ENCODE results near the gene CDH5. TPM values are rescaled to one million over a fixed set of nuclear protein-coding genes. Genes with fewer than 3 reads are reported as not detected.

Gene CDH5
- total and polyA plus RNA-seq, 9 donors, result 50.9 to 100 (median 88.7) TPM

GRCh38 chr16:66389256-66390176 is 23.0 kb downstream of the CDH5 start:
- H3K27me3 ChIP-seq (ENCODE audit: control insufficient read depth, insufficient read depth, low read length), result peaks cover 2% of the 10 kb centered on the region
- 94% methylated on average over 10 of the region's 13 CpGs for WGBS (ENCODE audit: insufficient coverage)

GRCh38 chr16:66390346-66391108 is 24.0 kb downstream of the CDH5 start:
- no peaks in the 10 kb centered on the region for H3K36me3 ChIP-seq (ENCODE audit: control insufficient read depth, insufficient read depth, low read length)
- H3K4me3 ChIP-seq (ENCODE audit: low read length), result no peak overlapping the region
- no peak for DNase-seq
- H3K27ac ChIP-seq (ENCODE audit: low read length), result no peak overlapping the region
- 84% methylated on average over 14 of the region's 14 CpGs for WGBS (ENCODE audit: insufficient coverage)
- H3K27me3 ChIP-seq (ENCODE audit: control insufficient read depth, insufficient read depth, low read length), result peaks cover 2% of the 10 kb centered on the region
- no peaks in the 10 kb centered on the region for H3K4me1 ChIP-seq (ENCODE audit: control insufficient read depth, insufficient read depth, low read length)
- no peaks in the 10 kb centered on the region for H3K9me3 ChIP-seq (replicated peaks; ENCODE audit: control insufficient read depth, low read depth, low read length)

More at GRCh38 chr16:66389256-66390176, 23.0 kb downstream of the CDH5 start:
- H3K4me1 ChIP-seq (ENCODE audit: control insufficient read depth, insufficient read depth, low read length), result no peaks in the 10 kb centered on the region
- H3K27ac ChIP-seq (ENCODE audit: low read length), result no peak overlapping the region
- no peaks in the 10 kb centered on the region for H3K9me3 ChIP-seq (replicated peaks; ENCODE audit: control insufficient read depth, low read depth, low read length)
- no peak for DNase-seq
- no peak overlapping the region for H3K4me3 ChIP-seq (ENCODE audit: low read length)
- no peaks in the 10 kb centered on the region for H3K36me3 ChIP-seq (ENCODE audit: control insufficient read depth, insufficient read depth, low read length)

DNA sequence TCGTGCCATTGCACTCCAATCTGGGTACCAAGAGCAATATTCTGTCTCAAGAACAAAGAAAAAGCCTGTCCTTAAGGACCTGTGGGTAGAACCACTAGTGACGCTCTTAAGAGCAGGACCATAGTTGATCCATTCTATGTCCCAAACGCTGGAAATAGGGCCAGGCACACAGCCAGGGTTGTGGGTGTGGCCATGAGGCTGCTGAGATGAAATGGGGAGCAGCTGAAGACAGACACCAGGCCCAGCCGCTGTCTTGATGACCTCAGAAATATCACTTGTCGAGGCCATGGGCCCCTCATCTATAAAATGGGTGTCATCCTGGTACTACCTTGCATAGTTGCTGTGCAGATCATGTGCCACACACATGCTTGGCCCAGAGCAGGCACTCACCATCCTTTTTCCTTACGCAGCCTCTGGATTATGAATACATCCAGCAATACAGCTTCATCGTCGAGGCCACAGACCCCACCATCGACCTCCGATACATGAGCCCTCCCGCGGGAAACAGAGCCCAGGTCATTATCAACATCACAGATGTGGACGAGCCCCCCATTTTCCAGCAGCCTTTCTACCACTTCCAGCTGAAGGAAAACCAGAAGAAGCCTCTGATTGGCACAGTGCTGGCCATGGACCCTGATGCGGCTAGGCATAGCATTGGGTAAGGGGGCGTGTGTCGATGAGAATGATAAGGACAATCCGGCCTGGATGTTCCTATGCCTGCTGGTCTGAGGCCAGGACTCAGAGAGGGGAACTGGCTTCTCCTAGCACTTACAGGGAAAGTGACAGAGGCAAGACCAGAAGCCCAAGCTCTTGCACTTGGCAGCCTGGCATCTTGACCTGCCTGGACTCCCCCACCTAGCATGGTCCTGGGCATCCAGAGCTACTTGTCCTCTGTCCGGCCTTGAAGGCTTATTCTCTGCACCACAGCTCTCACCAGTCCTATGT is 25.5 kb downstream of the CDH5 start:
- Histone ChIP-seq H3K36me3 (ENCODE audit: control insufficient read depth, insufficient read depth, low read length) (no peaks in the 10 kb centered on the region), H3K27me3 (ENCODE audit: control insufficient read depth, insufficient read depth, low read length) (no peaks in the 10 kb centered on the region), H3K4me1 (ENCODE audit: control insufficient read depth, insufficient read depth, low read length) (no peaks in the 10 kb centered on the region), H3K4me3 (ENCODE audit: low read length) (no peak overlapping the region), H3K27ac (ENCODE audit: low read length) (no peak overlapping the region), H3K9me3 (replicated peaks; ENCODE audit: control insufficient read depth, low read depth, low read length) (no peaks in the 10 kb centered on the region)
- DNase-seq, result no peak
- WGBS (ENCODE audit: insufficient coverage), result 72% methylated on average over 16 of the region's 18 CpGs

DNA sequence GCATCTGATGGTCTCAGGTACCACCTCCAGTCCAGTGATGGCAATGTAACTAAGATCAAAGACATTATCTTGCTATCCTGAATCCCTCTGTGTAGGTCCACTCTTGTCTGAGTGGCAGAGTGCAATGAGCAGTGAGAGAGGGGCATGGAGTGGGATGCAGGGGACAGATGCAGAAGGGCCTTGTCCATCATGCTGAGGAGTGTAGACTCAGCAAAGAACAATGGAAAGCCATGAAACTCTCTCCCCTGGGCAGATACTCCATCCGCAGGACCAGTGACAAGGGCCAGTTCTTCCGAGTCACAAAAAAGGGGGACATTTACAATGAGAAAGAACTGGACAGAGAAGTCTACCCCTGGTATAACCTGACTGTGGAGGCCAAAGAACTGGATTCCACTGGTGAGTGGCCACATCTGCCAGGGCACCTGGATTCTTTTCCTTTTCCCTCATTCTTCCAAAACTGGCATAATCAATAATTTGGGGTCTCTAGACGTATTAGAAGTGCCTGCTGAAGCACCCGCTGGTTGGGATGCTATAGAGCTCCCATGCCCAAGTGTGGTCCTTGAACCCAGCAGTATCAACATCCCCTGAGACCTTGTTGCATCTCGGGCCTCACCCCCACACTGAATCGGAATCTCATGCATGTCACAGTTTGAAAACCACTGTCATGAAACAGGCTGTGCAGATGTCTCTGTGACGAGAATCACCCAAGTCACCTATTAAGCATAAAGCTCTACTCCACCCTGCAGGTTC is 29.5 kb downstream of the CDH5 start:
- H3K27ac ChIP-seq (ENCODE audit: low read length), result no peak overlapping the region
- H3K27me3 ChIP-seq (ENCODE audit: control insufficient read depth, insufficient read depth, low read length), result no peaks in the 10 kb centered on the region
- no peaks in the 10 kb centered on the region for H3K36me3 ChIP-seq (ENCODE audit: control insufficient read depth, insufficient read depth, low read length)
- DNase-seq, result no peak
- H3K9me3 ChIP-seq (replicated peaks; ENCODE audit: control insufficient read depth, low read depth, low read length), result no peaks in the 10 kb centered on the region
- 85% methylated on average over 4 of the region's 7 CpGs for WGBS (ENCODE audit: insufficient coverage)
- H3K4me1 ChIP-seq (ENCODE audit: control insufficient read depth, insufficient read depth, low read length), result peaks cover 9% of the 10 kb centered on the region
- H3K4me3 ChIP-seq (ENCODE audit: low read length), result no peak overlapping the region

GRCh38 chr16:66397736-66398433 is 31.4 kb downstream of the CDH5 start:
- Histone ChIP-seq H3K4me1 (ENCODE audit: control insufficient read depth, insufficient read depth, low read length) (peaks cover 9% of the 10 kb centered on the region), H3K4me3 (ENCODE audit: low read length) (no peak overlapping the region), H3K27me3 (ENCODE audit: control insufficient read depth, insufficient read depth, low read length) (peaks cover 1% of the 10 kb centered on the region), H3K36me3 (ENCODE audit: control insufficient read depth, insufficient read depth, low read length) (no peaks in the 10 kb centered on the region), H3K9me3 (replicated peaks; ENCODE audit: control insufficient read depth, low read depth, low read length) (no peaks in the 10 kb centered on the region), H3K27ac (ENCODE audit: low read length) (no peak overlapping the region)
- no peak for DNase-seq
- 97% methylated on average over 3 of the region's 5 CpGs for WGBS (ENCODE audit: insufficient coverage)

- Histone ChIP-seq H3K27me3 (ENCODE audit: control insufficient read depth, insufficient read depth, low read length) (peaks cover 11% of the 10 kb centered on the region), H3K9me3 (replicated peaks; ENCODE audit: control insufficient read depth, low read depth, low read length) (no peaks in the 10 kb centered on the region), H3K27ac (ENCODE audit: low read length) (peak overlapping the region; percentile 69), H3K36me3 (ENCODE audit: control insufficient read depth, insufficient read depth, low read length) (no peaks in the 10 kb centered on the region), H3K4me3 (ENCODE audit: low read length) (no peak overlapping the region), H3K4me1 (ENCODE audit: control insufficient read depth, insufficient read depth, low read length) (peaks cover 9% of the 10 kb centered on the region)
- no CpG with 5 or more reads among the region's 3 CpGs for WGBS (ENCODE audit: insufficient coverage)
- no peak for DNase-seq
Measured at GRCh38 chr16:66399031-66399430, 32.5 kb downstream of the CDH5 start.

DNA sequence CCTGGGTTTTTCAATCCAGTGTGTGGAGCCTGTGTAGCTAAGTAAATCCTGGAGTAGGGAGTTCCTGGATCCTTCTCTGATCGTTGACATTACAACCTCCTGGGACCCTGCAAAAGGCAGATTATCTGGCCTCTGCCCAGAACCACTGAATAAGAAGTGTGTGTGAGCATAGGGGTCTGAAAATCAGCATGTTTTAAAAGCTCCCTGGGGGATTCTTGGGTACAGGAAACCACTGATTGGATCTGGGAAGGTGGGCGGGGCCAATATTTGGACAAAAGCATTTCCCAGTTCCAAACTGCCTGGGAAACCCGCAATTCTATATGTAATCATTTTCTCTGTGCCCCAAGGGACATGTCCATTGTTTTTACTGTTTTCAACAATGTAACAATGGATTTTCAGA is 33.4 kb downstream of the CDH5 start:
- peaks cover 9% of the 10 kb centered on the region for H3K4me1 ChIP-seq (ENCODE audit: control insufficient read depth, insufficient read depth, low read length)

DNA sequence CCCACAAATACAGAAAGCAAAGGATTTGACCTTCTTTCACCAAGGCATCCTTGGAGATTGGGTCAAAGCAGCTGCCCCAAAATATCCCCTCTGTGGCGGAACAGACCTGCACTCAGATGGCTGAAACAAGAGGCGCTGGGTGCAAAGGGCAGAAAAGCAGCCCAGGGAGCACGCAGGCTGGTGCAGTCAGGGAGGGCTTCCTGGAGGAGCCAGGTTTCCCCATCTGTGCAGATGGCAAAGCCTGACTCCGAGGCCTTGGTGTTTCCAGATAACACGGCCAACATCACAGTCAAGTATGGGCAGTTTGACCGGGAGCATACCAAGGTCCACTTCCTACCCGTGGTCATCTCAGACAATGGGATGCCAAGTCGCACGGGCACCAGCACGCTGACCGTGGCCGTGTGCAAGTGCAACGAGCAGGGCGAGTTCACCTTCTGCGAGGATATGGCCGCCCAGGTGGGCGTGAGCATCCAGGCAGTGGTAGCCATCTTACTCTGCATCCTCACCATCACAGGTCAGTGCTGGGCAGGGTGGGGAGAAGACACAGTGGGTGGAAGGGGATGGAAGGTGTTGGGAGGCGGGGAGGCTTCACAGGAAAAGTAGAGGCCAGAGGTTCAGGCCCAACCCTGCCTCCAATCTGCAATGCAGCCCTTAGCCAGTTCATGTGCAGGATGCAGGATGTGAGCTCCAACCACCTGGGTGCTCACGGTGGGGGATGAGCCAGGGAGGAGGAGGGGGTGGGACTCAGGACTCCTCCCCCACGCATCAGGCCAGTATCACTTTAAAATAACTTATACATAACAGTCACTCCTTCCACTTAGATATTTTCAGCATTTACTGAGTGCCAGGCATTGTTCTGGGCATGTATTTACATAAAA is 34.3 kb downstream of the CDH5 start:
- WGBS (ENCODE audit: insufficient coverage), result 88% methylated on average over 14 of the region's 20 CpGs
- Histone ChIP-seq H3K4me1 (ENCODE audit: control insufficient read depth, insufficient read depth, low read length) (peaks cover 9% of the 10 kb centered on the region), H3K36me3 (ENCODE audit: control insufficient read depth, insufficient read depth, low read length) (no peaks in the 10 kb centered on the region), H3K27me3 (ENCODE audit: control insufficient read depth, insufficient read depth, low read length) (peaks cover 19% of the 10 kb centered on the region), H3K4me3 (ENCODE audit: low read length) (no peak overlapping the region), H3K9me3 (replicated peaks; ENCODE audit: control insufficient read depth, low read depth, low read length) (peaks cover 5% of the 10 kb centered on the region), H3K27ac (ENCODE audit: low read length) (peak overlapping the region; percentile 70)
- DNase-seq, result no peak

More for the DNA sequence above, 33.4 kb downstream of the CDH5 start:
- peaks cover 14% of the 10 kb centered on the region for H3K27me3 ChIP-seq (ENCODE audit: control insufficient read depth, insufficient read depth, low read length)
- H3K4me3 ChIP-seq (ENCODE audit: low read length), result no peak overlapping the region
- WGBS (ENCODE audit: insufficient coverage), result 30% methylated on average over 2 of the region's 3 CpGs
- peak; percentile 80 for DNase-seq
- H3K36me3 ChIP-seq (ENCODE audit: control insufficient read depth, insufficient read depth, low read length), result no peaks in the 10 kb centered on the region
- peak overlapping the region; percentile 69 for H3K27ac ChIP-seq (ENCODE audit: low read length)
- no peaks in the 10 kb centered on the region for H3K9me3 ChIP-seq (replicated peaks; ENCODE audit: control insufficient read depth, low read depth, low read length)
